MG63 (cell line): Measurements from ENCODE around the gene RBMS3. TPM values are rescaled to one million over a fixed set of nuclear protein-coding genes. Genes with fewer than 3 reads are reported as not detected.
A peak's percentile ranks its signal among the peaks of the same experiment; 100 is the strongest.

ENCODE experiments used
- DNase-seq: peaks from one replicate; pipeline ENCODE4 v3.0.0-alpha.2; 2020
- H3K27me3 ChIP-seq: fragments of 250-450 bp; sonication (Bioruptor Pico); 2 replicates; pipeline ENCODE4 v1.5.1; 2020; ENCODE audit warnings: mild to moderate bottlenecking, moderate library complexity
- H3K36me3 ChIP-seq: fragments of 250-450 bp; sonication (Bioruptor Pico); 2 replicates; pipeline ENCODE4 v1.5.1; 2020; ENCODE audit warnings: mild to moderate bottlenecking, moderate library complexity
- H3K4me3 ChIP-seq: fragments of 250-450 bp; sonication (Bioruptor Pico); 2 replicates; pipeline ENCODE4 v1.5.1; 2020; ENCODE audit warnings: mild to moderate bottlenecking, moderate library complexity
- H3K9me3 ChIP-seq: fragments of 250-450 bp; sonication (Bioruptor Pico); 2 replicates; pipeline ENCODE4 v1.5.1; 2020; ENCODE audit warnings: mild to moderate bottlenecking, moderate library complexity
- total RNA-seq: library from RNA; depleted of rRNA; stranded (reverse); fragments of >200 nt; shearing (Covaris generic); gene quantifications from 2 replicates; pipeline ENCODE4 v1.2.3, GENCODE V29; 2014; ENCODE audit warnings: low replicate concordance

The RBMS3 gene
- total RNA-seq, 1 experiment from 2014 or later = 12.0 TPM

DNA sequence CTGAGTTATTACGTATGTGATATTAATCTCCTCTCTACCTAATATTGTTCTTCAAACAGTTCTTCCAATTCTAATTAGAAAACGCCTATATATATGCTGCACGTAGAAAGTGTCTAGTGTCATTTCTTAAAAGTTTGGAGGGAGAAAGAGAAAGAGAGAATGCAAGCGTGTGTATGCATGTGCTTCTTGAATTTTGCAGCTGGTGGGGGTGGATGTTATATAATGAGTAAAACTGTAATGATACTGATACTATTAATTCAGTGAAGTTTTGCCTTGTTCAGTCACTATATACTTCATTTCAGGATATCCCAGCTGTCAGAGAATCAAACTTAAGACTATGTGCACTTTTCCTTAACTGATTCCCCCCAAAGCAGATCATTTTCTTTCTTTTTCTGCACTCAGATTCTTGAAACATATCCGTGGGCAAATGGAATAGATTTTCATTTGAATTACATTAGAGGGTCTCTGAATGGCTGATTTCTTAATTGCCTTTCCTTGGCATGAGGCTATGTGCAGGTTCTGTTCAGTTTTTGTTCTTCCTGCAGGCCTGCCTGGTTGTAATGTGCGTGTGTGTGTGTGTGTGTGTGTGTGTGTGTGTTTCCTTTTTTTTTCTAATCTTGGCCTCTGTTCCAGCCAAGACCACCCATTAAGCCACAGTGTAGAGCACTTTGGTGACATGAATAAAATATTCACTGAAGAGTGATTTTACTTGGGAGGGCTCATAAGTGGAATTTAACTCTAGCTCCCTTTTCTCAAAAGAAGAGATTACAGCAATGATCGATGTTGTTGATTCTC, 617.5 kb downstream of the RBMS3 start:
- DNase-seq = no peak
- Histone ChIP-seq H3K4me3 (no peak overlapping the region), H3K9me3 (no peaks in the 10 kb centered on the region), H3K27me3 (no peaks in the 10 kb centered on the region), H3K36me3 (no peaks in the 10 kb centered on the region)

DNA sequence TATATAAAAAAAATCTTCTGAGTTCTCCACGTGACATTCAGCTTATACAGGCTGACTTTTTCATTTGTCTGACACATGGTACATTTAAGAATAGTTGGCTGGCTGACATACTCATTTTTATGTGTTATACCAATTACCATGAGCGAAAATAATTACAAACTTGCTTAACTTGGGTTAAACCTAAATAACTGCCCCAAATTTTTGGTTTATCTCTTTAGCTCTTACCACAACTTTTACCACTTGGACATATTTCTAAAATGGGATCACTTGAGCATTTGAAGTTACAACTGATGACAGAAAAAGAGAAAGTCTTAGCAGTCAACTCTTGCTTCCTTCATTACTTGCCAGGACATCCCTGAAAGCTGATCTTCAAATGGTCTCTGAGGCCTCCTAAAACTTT, 618.1 kb downstream of the RBMS3 start:
- DNase-seq = no peak

GRCh38 chr3:29901097-29901496, 620.2 kb downstream of the RBMS3 start:
- no peaks in the 10 kb centered on the region for H3K27me3 ChIP-seq
- DNase-seq = no peak
- H3K36me3 ChIP-seq = no peaks in the 10 kb centered on the region
- no peak overlapping the region for H3K4me3 ChIP-seq
- no peaks in the 10 kb centered on the region for H3K9me3 ChIP-seq

More for the DNA sequence above, 618.1 kb downstream of the RBMS3 start:
- Histone ChIP-seq H3K36me3 (no peaks in the 10 kb centered on the region), H3K9me3 (no peaks in the 10 kb centered on the region), H3K4me3 (no peak overlapping the region), H3K27me3 (no peaks in the 10 kb centered on the region)

GRCh38 chr3:29903600-29903999, 622.7 kb downstream of the RBMS3 start:
- DNase-seq = no peak
- Histone ChIP-seq H3K36me3 (no peaks in the 10 kb centered on the region), H3K27me3 (no peaks in the 10 kb centered on the region), H3K4me3 (no peak overlapping the region), H3K9me3 (no peaks in the 10 kb centered on the region)

- H3K4me3 ChIP-seq = no peak overlapping the region
- H3K9me3 ChIP-seq = no peaks in the 10 kb centered on the region
- H3K27me3 ChIP-seq = no peaks in the 10 kb centered on the region
- H3K36me3 ChIP-seq = no peaks in the 10 kb centered on the region
- DNase-seq = no peak
Observed at GRCh38 chr3:29906906-29907305, 626.0 kb downstream of the RBMS3 start.

DNA sequence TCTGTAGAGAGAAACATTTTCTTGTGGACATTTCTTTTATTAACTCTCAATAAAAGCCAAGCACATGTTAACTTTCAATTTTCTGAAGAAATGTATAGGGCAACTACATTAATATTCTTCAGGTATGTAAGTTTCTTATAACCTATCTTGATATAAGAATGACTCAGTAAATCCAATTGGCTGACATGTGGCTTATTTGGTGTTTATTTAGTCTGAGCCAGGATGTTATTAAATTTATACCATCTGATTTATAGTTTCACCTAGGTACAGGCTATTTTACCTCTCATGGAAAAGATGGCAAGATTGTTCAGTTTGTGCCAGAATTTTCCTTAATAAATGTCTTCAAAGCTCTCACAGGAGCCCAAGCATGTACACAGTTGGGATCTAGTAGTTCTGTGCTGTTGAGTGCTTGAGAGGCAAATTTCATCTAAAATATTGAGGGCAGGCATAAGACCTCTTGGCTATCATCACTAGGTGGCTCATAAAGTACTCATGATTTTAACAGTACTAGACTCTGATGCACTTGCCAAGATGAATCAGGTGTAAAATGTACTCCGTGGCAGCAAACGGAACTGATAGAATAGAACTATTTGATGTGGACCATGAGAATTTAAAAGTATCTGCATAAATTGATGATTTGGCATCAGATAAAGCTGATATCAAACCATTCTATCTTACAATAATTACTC, 631.9 kb downstream of the RBMS3 start:
- no peak for DNase-seq
- H3K4me3 ChIP-seq = no peak overlapping the region
- H3K27me3 ChIP-seq = no peaks in the 10 kb centered on the region
- H3K9me3 ChIP-seq = no peaks in the 10 kb centered on the region
- H3K36me3 ChIP-seq = no peaks in the 10 kb centered on the region

GRCh38 chr3:29914861-29915524, 634.1 kb downstream of the RBMS3 start:
- Histone ChIP-seq H3K4me3 (no peak overlapping the region), H3K9me3 (no peaks in the 10 kb centered on the region), H3K27me3 (no peaks in the 10 kb centered on the region), H3K36me3 (no peaks in the 10 kb centered on the region)
- no peak for DNase-seq

GRCh38 chr3:29919571-29919970, 638.7 kb downstream of the RBMS3 start:
- Histone ChIP-seq H3K36me3 (no peaks in the 10 kb centered on the region), H3K27me3 (no peaks in the 10 kb centered on the region), H3K9me3 (no peaks in the 10 kb centered on the region), H3K4me3 (no peak overlapping the region)
- no peak for DNase-seq

DNA sequence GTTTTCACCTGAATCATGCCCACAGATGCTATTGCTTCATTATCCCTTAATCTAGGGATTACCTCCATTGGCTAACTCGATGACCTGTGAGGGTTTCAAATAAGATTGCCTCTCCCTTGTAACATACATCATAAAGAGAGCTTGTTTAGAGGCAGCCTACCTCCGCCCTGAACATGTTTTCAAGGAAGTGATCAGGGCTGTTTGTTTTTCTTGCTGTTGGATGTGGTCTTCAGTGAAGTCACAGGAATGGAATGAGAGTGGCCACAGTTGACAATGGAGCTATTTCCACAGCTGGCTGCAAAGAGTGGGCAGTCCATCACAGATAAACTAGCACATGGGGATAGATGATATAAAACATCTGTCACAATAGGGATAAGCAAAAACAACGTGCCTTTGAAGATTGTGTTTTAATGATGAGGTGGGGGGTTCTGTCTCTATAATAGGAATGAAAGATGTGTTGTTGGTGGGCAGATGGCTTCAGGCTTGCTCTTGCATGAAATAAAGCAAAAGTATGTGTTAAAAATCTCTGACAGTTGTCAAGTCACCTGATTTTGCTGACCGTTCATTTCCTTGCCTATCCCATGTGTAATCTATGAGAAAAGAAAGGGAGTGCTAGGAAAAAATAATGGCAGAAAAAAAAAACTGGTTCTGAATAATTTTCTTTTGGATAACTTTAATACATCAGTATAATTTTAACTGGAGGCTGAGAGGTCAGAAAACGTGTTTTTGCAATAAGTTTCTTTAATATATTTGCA, 642.3 kb downstream of the RBMS3 start:
- no peaks in the 10 kb centered on the region for H3K36me3 ChIP-seq

DNA sequence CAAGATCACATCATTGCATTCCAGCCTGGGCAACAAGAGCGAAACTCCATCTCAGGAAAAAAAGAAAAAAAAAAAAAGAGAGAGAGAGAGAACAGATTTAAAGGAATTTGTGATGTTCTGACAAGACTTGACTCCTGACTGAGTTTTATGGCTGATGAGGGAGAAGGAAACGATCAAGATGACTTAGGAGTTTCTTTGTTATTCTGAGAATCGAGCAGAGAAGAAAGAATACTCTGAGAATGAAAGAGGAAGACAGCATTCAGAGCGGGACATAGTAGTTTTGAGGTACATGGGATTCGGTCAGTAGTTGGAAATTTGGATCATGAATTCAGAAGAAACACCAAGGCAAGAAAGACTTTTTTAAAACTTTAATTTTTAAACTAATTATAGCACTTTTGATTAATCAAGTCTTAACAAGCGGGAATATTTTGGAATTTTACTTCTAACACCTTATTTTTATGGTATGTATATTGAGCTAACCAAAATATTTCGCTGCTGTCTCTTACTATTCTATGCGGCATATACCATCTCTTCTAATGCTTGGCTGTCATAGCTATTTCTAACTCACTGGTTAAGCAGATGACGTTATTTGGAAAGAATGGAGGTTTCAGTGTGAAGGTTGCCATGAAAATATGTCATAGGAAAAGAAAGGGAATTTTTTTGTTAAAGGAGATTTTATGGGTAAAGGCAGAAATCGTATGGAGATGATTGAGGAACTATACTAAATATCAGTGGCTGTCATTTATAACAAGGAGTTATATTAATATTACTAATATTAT, 644.1 kb downstream of the RBMS3 start:
- no peak overlapping the region for H3K4me3 ChIP-seq
- no peak for DNase-seq
- no peaks in the 10 kb centered on the region for H3K9me3 ChIP-seq
- no peaks in the 10 kb centered on the region for H3K36me3 ChIP-seq
- no peaks in the 10 kb centered on the region for H3K27me3 ChIP-seq

More for the DNA sequence above, 642.3 kb downstream of the RBMS3 start:
- peak; percentile 58 for DNase-seq
- H3K27me3 ChIP-seq = no peaks in the 10 kb centered on the region
- no peak overlapping the region for H3K4me3 ChIP-seq
- H3K9me3 ChIP-seq = no peaks in the 10 kb centered on the region

DNA sequence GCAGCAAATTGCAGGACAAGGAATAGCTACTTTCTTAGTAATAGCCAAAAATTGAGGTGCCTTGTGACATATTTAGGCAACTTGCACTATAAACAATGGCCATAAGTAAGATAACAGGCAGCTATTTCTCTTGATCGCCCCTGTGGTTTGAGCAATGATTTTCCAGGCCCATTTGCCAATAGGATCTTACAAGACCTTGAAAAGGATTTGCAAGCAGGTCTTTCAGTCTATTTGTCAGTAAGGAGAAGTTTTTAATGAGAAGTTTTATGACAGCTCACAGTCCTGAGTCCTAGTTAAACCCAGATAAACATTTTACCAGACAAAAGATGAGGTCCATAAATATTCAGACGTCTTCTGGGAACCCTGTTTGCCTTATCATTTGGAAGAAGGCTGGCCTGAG, 645.5 kb downstream of the RBMS3 start:
- no peak overlapping the region for H3K4me3 ChIP-seq
- no peaks in the 10 kb centered on the region for H3K9me3 ChIP-seq
- H3K36me3 ChIP-seq = no peaks in the 10 kb centered on the region
- no peak for DNase-seq
- no peaks in the 10 kb centered on the region for H3K27me3 ChIP-seq

DNA sequence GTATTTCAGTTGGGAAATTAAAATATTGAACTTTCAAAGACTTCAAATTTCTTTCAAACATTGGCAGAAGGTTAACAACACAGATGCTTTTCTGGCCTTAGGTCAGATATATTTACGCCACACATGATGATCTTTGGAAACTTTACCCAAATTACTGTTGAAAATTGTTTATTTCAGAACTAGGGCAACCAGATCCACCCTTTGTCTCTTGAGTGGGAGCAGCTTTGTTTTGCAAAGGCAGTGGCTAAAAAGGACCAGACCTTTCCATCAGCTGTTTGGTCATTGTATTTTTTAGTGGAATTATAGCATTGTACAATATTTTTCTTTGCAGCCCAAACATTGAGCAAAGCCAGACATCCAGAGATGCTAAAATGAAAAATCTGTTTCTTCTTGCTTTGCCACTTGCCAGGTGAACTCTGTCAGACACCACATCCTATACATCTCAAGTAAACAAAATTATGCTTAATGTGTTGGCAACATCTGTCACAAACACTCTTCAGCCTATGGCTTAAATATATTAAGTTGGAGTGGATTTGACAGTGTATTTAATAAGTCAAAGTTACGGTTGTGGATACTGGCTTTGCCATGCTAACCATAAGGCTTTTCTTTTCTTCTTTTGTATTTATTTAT, 651.9 kb downstream of the RBMS3 start:
- Histone ChIP-seq H3K4me3 (no peak overlapping the region), H3K27me3 (no peaks in the 10 kb centered on the region), H3K9me3 (no peaks in the 10 kb centered on the region), H3K36me3 (no peaks in the 10 kb centered on the region)
- no peak for DNase-seq

DNA sequence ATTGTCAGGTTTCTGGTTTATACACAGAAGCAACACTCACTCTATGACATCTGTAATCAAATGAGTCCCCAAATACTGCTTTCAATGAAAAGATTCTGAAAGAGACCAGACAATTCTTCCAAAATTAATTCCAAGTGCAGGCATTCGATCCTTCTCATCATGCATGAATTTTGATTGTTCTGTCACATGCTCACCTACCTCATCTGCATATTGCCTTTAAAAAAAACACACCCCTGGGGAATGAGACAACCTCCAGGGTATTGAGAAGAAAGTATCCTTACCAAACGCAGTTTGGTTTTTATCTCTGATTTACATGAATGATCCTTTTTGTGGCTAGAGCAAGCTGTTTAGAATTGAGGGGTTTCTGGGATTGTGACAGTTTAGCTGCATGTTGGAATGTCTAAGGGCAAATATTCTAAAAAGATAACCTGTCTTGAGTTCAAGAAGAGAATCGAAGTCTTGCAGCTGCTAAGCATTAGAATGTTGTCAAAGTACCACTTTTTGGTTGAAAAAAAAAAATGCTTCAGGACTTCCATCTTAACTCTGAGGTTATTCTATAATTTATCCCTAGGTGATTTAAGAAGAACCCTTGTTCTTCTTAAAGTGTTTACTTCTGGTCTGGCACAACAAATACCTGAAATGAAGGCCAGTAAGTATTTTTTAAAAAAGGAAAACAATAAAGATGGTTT, 653.1 kb downstream of the RBMS3 start:
- no peaks in the 10 kb centered on the region for H3K36me3 ChIP-seq
- H3K9me3 ChIP-seq = no peaks in the 10 kb centered on the region
- no peak for DNase-seq
- no peaks in the 10 kb centered on the region for H3K27me3 ChIP-seq
- H3K4me3 ChIP-seq = no peak overlapping the region

GRCh38 chr3:29934751-29935150, 653.9 kb downstream of the RBMS3 start:
- Histone ChIP-seq H3K27me3 (no peaks in the 10 kb centered on the region), H3K4me3 (no peak overlapping the region), H3K9me3 (no peaks in the 10 kb centered on the region), H3K36me3 (no peaks in the 10 kb centered on the region)
- no peak for DNase-seq

DNA sequence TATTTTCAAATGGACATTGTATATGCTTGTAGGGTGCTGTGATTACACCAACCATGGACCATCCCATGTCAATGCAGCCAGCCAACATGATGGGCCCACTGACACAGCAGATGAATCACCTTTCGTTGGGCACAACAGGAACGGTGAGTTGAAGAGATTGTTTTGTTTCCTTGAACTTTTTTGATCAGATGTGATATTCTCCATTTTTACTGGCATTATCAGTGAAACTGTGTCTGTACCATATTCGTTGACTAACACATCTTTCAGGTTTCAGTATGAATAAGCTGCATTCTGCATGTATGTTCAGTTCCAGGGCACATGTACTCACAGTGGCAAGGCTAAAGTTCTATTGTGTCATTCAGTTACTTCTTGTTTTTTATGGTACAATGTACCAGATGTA, 655.2 kb downstream of the RBMS3 start:
- Histone ChIP-seq H3K27me3 (no peaks in the 10 kb centered on the region), H3K4me3 (no peak overlapping the region), H3K9me3 (no peaks in the 10 kb centered on the region), H3K36me3 (no peaks in the 10 kb centered on the region)
- DNase-seq = no peak
